Parathyroid adenoma (tissue), 2 donors: Measurements from ENCODE around the gene SCRT2.

ENCODE experiments used
- H2AFZ ChIP-seq: fragments of 300-600 bp; sonication (generic); one replicate; pipeline ENCODE4 v1.7.0; 2017; ENCODE audit warnings: antibody characterized with exemption, mild to moderate bottlenecking
- H3K27ac ChIP-seq: fragments of 300-600 bp; sonication (generic); one replicate; pipeline ENCODE4 v1.7.0; 2017
- H3K27me3 ChIP-seq: fragments of 300-600 bp; sonication (generic); one replicate; pipeline ENCODE4 v1.7.0; 2017; ENCODE audit warnings: low read length; ENCODE audit not compliant: control insufficient read depth, insufficient read depth
- H3K36me3 ChIP-seq: fragments of 300-600 bp; sonication (generic); one replicate; pipeline ENCODE4 v1.7.0; 2017; ENCODE audit warnings: low read length; ENCODE audit not compliant: control insufficient read depth, insufficient read depth
- H3K4me1 ChIP-seq: fragments of 300-600 bp; sonication (generic); one replicate; pipeline ENCODE4 v1.7.0; 2017; ENCODE audit warnings: control low read depth
- H3K4me2 ChIP-seq: fragments of 300-600 bp; sonication (generic); one replicate; pipeline ENCODE4 v1.7.0; 2017; ENCODE audit warnings: low read length
- H3K4me3 ChIP-seq: fragments of 300-600 bp; sonication (generic); one replicate; pipeline ENCODE4 v1.7.0; 2017; ENCODE audit warnings: low read depth, low read length
- H3K79me2 ChIP-seq: fragments of 300-600 bp; sonication (generic); one replicate; pipeline ENCODE4 v1.7.0; 2017; ENCODE audit warnings: control low read depth
- H3K9ac ChIP-seq: fragments of 300-600 bp; sonication (generic); one replicate; pipeline ENCODE4 v1.7.0; 2017; ENCODE audit warnings: mild to moderate bottlenecking
- H3K9me3 ChIP-seq: fragments of 300-600 bp; sonication (generic); one replicate; pipeline ENCODE4 v1.7.0; 2017; ENCODE audit warnings: low read length; ENCODE audit not compliant: control insufficient read depth
- TF ChIP-seq, protein P1 (sequence below): fragments of 300-600 bp; sonication (generic); IDR thresholded peaks from one replicate; pipeline ENCODE4 v1.7.0; 2017; ENCODE audit warnings: antibody characterized with exemption, mild to moderate bottlenecking
- donor health status: primary hyperparathyroidism.

Gene SCRT2

GRCh38 chr20:652615-653109 lies 22.9 kb downstream of the SCRT2 start:
- Histone ChIP-seq H3K27ac (peak overlapping the region; percentile 68), H3K4me2 (peak overlapping the region; percentile 64), H3K9me3 (no peaks in the 10 kb centered on the region), H3K27me3 (no peaks in the 10 kb centered on the region), H3K4me1 (peaks cover 20% of the 10 kb centered on the region), H3K4me3 (peak overlapping the region; percentile 69), H3K36me3 (no peaks in the 10 kb centered on the region), H2AFZ (peak overlapping the region; percentile 71), H3K79me2 (no peaks in the 10 kb centered on the region), H3K9ac (peak overlapping the region; percentile 32)
- TF ChIP-seq, protein P1, sequence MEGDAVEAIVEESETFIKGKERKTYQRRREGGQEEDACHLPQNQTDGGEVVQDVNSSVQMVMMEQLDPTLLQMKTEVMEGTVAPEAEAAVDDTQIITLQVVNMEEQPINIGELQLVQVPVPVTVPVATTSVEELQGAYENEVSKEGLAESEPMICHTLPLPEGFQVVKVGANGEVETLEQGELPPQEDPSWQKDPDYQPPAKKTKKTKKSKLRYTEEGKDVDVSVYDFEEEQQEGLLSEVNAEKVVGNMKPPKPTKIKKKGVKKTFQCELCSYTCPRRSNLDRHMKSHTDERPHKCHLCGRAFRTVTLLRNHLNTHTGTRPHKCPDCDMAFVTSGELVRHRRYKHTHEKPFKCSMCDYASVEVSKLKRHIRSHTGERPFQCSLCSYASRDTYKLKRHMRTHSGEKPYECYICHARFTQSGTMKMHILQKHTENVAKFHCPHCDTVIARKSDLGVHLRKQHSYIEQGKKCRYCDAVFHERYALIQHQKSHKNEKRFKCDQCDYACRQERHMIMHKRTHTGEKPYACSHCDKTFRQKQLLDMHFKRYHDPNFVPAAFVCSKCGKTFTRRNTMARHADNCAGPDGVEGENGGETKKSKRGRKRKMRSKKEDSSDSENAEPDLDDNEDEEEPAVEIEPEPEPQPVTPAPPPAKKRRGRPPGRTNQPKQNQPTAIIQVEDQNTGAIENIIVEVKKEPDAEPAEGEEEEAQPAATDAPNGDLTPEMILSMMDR: no peak

DNA sequence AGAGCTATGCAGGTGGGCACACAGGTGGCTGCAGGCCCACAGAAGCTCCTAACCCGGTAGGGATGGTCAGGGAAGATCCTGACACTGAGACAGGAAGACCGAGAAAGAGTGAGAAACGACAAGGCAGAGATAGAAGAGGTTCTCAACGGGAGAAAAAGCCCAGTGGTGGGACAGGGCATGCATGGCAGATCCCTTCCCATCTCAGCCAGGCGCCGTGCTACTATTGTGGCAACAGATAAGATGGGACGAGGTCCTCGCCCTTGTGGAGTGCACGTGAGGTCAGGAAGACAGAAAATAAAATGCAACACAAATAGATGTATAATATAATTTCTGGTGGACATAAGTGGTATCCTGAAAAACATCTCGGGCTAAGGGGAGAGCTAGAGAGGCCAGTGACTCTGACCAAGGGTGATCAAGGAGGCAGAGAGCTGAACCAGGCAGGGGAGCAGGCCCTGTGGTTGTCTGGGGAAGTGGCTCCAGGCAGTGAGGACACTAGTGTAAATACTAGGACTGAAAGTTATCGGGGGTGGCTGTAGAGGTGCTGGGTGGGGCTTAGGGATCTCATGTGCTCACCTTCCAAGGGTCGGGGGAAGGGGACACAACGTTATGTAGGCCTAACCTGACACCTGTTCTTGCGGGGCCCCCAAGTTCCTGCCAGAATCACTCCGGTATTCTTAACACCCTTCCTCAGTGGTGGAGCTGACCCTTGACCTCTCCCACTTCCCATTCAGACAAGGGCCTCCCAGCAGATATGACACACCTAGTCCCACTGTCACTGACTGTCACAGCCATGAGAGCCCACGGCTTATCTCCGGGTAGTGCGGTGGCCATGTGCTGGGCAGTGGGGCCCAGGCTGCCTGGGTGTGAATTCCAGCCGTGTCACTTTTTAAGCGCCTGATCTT lies 23.6 kb downstream of the SCRT2 start:
- Histone ChIP-seq H3K4me2 (peak overlapping the region; percentile 64), H3K36me3 (no peaks in the 10 kb centered on the region), H2AFZ (peak overlapping the region; percentile 71), H3K27me3 (no peaks in the 10 kb centered on the region), H3K9me3 (no peaks in the 10 kb centered on the region), H3K27ac (peak overlapping the region; percentile 68), H3K4me1 (peaks cover 17% of the 10 kb centered on the region), H3K79me2 (no peaks in the 10 kb centered on the region), H3K4me3 (peak overlapping the region; percentile 69), H3K9ac (peak overlapping the region; percentile 32)
- TF ChIP-seq, protein P1: no peak

GRCh38 chr20:650954-651353 lies 24.6 kb downstream of the SCRT2 start:
- Histone ChIP-seq H3K9me3 (no peaks in the 10 kb centered on the region), H3K79me2 (no peaks in the 10 kb centered on the region), H2AFZ (no peak overlapping the region), H3K27me3 (no peaks in the 10 kb centered on the region), H3K9ac (no peak overlapping the region), H3K27ac (no peak overlapping the region), H3K36me3 (no peaks in the 10 kb centered on the region), H3K4me3 (no peak overlapping the region), H3K4me2 (no peak overlapping the region), H3K4me1 (peaks cover 9% of the 10 kb centered on the region)
- TF ChIP-seq, protein P1: no peak

- no peaks in the 10 kb centered on the region for H3K27me3 ChIP-seq
- no peak overlapping the region for H2AFZ ChIP-seq
- H3K4me1 ChIP-seq: peaks cover 9% of the 10 kb centered on the region
- no peak overlapping the region for H3K4me2 ChIP-seq
- no peaks in the 10 kb centered on the region for H3K9me3 ChIP-seq
- H3K27ac ChIP-seq: no peak overlapping the region
- no peak overlapping the region for H3K9ac ChIP-seq
- TF ChIP-seq, protein P1: no peak
- H3K4me3 ChIP-seq: no peak overlapping the region
- H3K79me2 ChIP-seq: no peaks in the 10 kb centered on the region
- H3K36me3 ChIP-seq: no peaks in the 10 kb centered on the region
Observed at GRCh38 chr20:650281-650680, 25.3 kb downstream of the SCRT2 start.
